Hepatocyte (in vitro differentiated cells): ENCODE data around the gene TNS4. TPM values are rescaled to one million over a fixed set of nuclear protein-coding genes. Genes with fewer than 3 reads are reported as not detected.

Experiments used
- DNase-seq: peaks from one replicate; pipeline ENCODE4 v3.0.0-alpha.2; 2016; ENCODE audit warnings: low spot score
- H2AFZ ChIP-seq: fragments of 200-600 bp; sonication (generic); 2 replicates; pipeline ENCODE4 v1.6.0; 2016; ENCODE audit warnings: antibody characterized with exemption, mild to moderate bottlenecking
- H3K27ac ChIP-seq: fragments of 200-600 bp; sonication (generic); 2 replicates; pipeline ENCODE4 v1.5.1; 2016; ENCODE audit warnings: mild to moderate bottlenecking
- H3K27me3 ChIP-seq: fragments of 200-600 bp; sonication (generic); 2 replicates; pipeline ENCODE4 v1.6.1; 2016
- H3K36me3 ChIP-seq: fragments of 200-600 bp; sonication (generic); replicated peaks from 2 replicates; pipeline ENCODE4 v1.5.1; 2016; ENCODE audit warnings: low read depth; ENCODE audit not compliant: insufficient read depth
- H3K4me1 ChIP-seq: fragments of 200-600 bp; sonication (generic); 2 replicates; pipeline ENCODE4 v1.5.1; 2016; ENCODE audit warnings: mild to moderate bottlenecking, moderate library complexity; ENCODE audit not compliant: insufficient read depth
- H3K4me2 ChIP-seq: fragments of 200-600 bp; sonication (generic); 2 replicates; pipeline ENCODE4 v1.6.0; 2016
- H3K4me3 ChIP-seq: fragments of 200-600 bp; sonication (generic); 2 replicates; pipeline ENCODE4 v1.5.1; 2016; ENCODE audit warnings: mild to moderate bottlenecking
- H3K79me2 ChIP-seq: fragments of 200-600 bp; sonication (generic); 2 replicates; pipeline ENCODE4 v1.6.0; 2017; ENCODE audit warnings: mild to moderate bottlenecking
- H3K9me2 ChIP-seq: fragments of 200-600 bp; sonication (generic); replicated peaks from 2 replicates; pipeline ENCODE4 v1.6.0; 2017; ENCODE audit warnings: mild to moderate bottlenecking; ENCODE audit not compliant: insufficient read depth
- H3K9me3 ChIP-seq: fragments of 200-600 bp; sonication (generic); 2 replicates; pipeline ENCODE4 v1.5.1; 2016; ENCODE audit warnings: low read depth, mild to moderate bottlenecking
- H4K20me1 ChIP-seq: fragments of 200-600 bp; sonication (generic); 2 replicates; pipeline ENCODE4 v1.6.0; 2016; ENCODE audit warnings: mild to moderate bottlenecking; ENCODE audit not compliant: insufficient read depth, poor library complexity, severe bottlenecking
- EZH2 ChIP-seq: fragments of 200-600 bp; sonication (generic); IDR thresholded peaks from 2 replicates; pipeline ENCODE4 v1.6.1; 2016; ENCODE audit warnings: antibody characterized with exemption, mild to moderate bottlenecking, borderline replicate concordance
- EZH2phosphoT487 ChIP-seq: fragments of 200-600 bp; sonication (generic); IDR thresholded peaks from one replicate; pipeline ENCODE4 v1.6.1; 2018; ENCODE audit warnings: antibody characterized with exemption, mild to moderate bottlenecking, low read depth, moderate library complexity; ENCODE audit not compliant: unreplicated experiment, severe bottlenecking
- WGBS: methylation state at CpG from one replicate; pipeline ENCODE4 v1.1.6; 2016; ENCODE audit warnings: low lambda C conversion rate; ENCODE audit errors: missing lambda C conversion rate; 5-methylcytosine and 5-hydroxymethylcytosine counted together
- polyA plus RNA-seq: library from polyadenylated mRNA; unstranded; fragments of >200 nt; fragmentation: Nextera tagmentation; extraction: Ambion mirVana; gene quantifications from 2 replicates; pipeline ENCODE4 v1.2.1, GENCODE V29; 2016
- total RNA-seq: library from RNA; depleted of rRNA; stranded (reverse); fragments of >200 nt; gene quantifications from 2 replicates; pipeline ENCODE4 v1.2.3, GENCODE V29; 2014
- TF ChIP-seq, protein P1 (sequence below): fragments of 200-600 bp; sonication (generic); IDR thresholded peaks from 2 replicates; pipeline ENCODE4 v1.5.1; 2016; ENCODE audit warnings: antibody characterized with exemption, mild to moderate bottlenecking; ENCODE audit not compliant: poor library complexity

Gene TNS4
- total and polyA plus RNA-seq, 2 experiments from 2014 or later = 0.07 TPM; not detected in 1

DNA sequence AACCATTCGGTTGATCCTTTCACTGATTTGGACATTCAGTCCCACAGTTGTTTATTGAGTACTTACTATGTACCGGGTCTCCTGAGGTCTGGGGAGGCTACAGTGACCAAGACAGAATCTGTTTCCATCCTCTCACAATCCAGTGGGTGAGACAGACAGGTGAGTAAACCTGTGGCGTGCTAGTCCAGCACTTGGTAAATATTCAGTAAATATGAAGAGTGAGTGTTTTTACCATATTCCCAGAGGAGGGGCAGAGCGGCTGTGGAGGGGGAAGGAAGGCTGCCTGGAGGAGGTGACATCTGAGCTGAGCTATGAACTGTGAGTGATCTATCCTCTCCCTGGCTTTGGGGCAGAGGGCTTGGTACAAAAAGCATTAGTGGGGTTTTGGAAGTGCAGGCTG, 32.5 kb upstream of the TNS4 start:
- Histone ChIP-seq H4K20me1 (no peaks in the 10 kb centered on the region), H3K79me2 (no peaks in the 10 kb centered on the region), H3K27ac (peak overlapping the region; percentile 31), H3K27me3 (no peaks in the 10 kb centered on the region), H3K4me2 (no peak overlapping the region), H3K4me3 (no peak overlapping the region), H2AFZ (no peak overlapping the region), H3K36me3 (no peaks in the 10 kb centered on the region), H3K9me3 (no peaks in the 10 kb centered on the region), H3K4me1 (peaks cover 15% of the 10 kb centered on the region), H3K9me2 (no peaks in the 10 kb centered on the region)
- 75% methylated on average over 4 of the region's 4 CpGs for WGBS
- TF ChIP-seq EZH2phosphoT487 (no peak), EZH2 (no peak)
- TF ChIP-seq, protein P1, sequence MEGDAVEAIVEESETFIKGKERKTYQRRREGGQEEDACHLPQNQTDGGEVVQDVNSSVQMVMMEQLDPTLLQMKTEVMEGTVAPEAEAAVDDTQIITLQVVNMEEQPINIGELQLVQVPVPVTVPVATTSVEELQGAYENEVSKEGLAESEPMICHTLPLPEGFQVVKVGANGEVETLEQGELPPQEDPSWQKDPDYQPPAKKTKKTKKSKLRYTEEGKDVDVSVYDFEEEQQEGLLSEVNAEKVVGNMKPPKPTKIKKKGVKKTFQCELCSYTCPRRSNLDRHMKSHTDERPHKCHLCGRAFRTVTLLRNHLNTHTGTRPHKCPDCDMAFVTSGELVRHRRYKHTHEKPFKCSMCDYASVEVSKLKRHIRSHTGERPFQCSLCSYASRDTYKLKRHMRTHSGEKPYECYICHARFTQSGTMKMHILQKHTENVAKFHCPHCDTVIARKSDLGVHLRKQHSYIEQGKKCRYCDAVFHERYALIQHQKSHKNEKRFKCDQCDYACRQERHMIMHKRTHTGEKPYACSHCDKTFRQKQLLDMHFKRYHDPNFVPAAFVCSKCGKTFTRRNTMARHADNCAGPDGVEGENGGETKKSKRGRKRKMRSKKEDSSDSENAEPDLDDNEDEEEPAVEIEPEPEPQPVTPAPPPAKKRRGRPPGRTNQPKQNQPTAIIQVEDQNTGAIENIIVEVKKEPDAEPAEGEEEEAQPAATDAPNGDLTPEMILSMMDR = no peak
- no peak for DNase-seq

DNA sequence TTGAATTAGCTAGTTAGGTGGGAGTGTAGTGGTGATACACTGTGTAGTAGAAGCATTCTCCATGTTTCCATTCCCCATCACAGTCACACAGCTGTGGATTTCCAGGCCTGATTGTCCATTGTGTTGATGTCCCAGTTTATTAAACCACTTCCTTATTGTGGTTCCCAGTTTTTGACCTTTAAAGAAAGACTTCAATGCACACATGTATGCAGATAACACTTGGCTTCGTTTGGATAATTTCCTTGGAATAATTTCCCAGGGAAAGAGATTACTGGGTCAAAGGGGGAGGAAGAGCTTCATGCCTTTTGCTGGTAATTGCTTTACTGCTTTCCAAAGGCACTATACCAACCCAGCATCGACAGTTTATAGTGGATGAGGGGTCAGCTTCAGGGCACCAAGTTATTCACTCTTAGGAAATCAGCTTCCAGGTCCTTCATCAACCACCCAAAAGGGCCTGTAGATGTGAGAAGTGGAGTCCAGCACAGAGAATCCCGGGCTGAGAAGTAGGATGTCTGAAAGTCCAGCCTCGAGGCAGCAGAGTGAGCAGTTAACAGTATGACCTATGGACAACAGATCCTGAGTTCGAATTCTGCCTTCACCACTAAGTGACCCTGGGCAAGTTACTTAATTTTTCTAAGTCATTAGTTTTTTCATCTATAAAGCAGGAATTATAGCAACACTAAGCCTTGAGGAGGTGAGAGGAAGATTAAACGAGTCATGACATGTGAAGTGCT, 31.3 kb upstream of the TNS4 start:
- Histone ChIP-seq H3K4me3 (no peak overlapping the region), H3K9me2 (no peaks in the 10 kb centered on the region), H4K20me1 (no peaks in the 10 kb centered on the region), H3K9me3 (no peaks in the 10 kb centered on the region), H3K79me2 (no peaks in the 10 kb centered on the region), H3K27ac (no peak overlapping the region), H3K4me1 (peaks cover 15% of the 10 kb centered on the region), H3K27me3 (no peaks in the 10 kb centered on the region), H2AFZ (no peak overlapping the region), H3K4me2 (no peak overlapping the region), H3K36me3 (no peaks in the 10 kb centered on the region)
- 67% methylated on average over 6 of the region's 6 CpGs for WGBS
- no peak for TF ChIP-seq EZH2phosphoT487
- TF ChIP-seq EZH2 = no peak
- TF ChIP-seq, protein P1 = no peak
- DNase-seq = no peak

DNA sequence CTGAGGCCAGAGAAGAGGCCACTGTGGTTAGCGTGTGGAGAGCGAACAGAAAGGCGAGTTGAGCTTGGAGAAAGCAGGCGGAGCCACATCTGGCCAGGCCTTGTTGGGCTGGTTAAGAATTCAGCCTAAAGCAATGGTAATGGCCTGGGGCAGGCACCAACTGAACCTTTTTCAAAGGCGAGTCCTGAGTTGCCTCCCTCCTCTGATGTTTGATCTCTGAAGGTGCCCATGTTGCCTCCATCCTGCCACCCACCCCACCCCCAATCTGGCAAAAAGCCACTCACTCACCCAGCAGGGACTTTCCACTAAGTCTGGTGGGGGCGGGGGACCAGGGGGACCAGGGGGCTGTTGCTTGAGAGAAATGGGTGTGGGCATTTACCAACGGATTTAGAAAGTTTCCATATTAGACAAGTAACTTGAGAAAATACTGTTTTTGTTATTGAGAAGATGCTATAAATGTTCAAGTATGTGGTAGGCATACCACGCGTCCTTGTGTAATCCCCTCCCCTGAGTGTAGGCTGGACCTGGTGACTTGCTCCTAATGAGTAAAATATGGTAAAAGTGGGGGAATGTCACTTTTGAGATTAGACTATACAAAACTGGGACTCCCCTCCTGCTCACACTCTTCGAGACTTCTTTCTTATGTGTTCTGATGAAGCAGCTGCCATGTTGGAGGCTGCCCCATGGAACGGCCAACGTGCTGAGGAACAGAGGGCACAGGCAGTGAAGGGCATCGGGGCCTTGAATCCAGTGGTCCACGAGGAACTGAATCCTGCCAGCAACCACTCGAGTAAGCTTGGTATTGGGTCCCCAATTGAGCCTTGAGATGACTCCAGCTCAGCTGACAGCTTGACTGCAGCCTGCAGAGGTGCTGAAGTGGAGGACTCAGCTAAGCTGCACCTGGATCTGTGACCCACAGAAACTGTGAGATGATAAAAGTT, 29.9 kb upstream of the TNS4 start:
- H3K4me2 ChIP-seq = no peak overlapping the region
- no peak overlapping the region for H2AFZ ChIP-seq
- H3K27ac ChIP-seq = no peak overlapping the region
- no peak for TF ChIP-seq EZH2
- TF ChIP-seq EZH2phosphoT487 = no peak
- TF ChIP-seq, protein P1 = no peak
- H4K20me1 ChIP-seq = no peaks in the 10 kb centered on the region
- H3K9me2 ChIP-seq = no peaks in the 10 kb centered on the region
- no peaks in the 10 kb centered on the region for H3K27me3 ChIP-seq
- no peak overlapping the region for H3K4me3 ChIP-seq
- peaks cover 7% of the 10 kb centered on the region for H3K4me1 ChIP-seq
- 89% methylated on average over 15 of the region's 15 CpGs for WGBS
- no peaks in the 10 kb centered on the region for H3K36me3 ChIP-seq
- H3K9me3 ChIP-seq = no peaks in the 10 kb centered on the region
- H3K79me2 ChIP-seq = no peaks in the 10 kb centered on the region
- DNase-seq = no peak
